Measurements from ENCODE around the gene BGN. TPM values are rescaled to one million over a fixed set of nuclear protein-coding genes. Genes with fewer than 3 reads are reported as not detected.

The BGN gene
- 0.12 to 0.26 TPM (median 0.18 TPM) in 4 of 5 replicates, not detected in the other for total RNA-seq (2022; extraction: Qiagen RNA extraction; ENCODE audit: low read depth)

GRCh38 chrX:153494541-153495361, at the start of gene BGN:
Gene BGN, plus strand, starts transcription at chrX:153494980. Its CDS starts 9,652 bp downstream, at chrX:153504632.

GRCh38 chrX:153445856-153446635, 48.7 kb upstream of the BGN start, which contains the start of gene TREX2:
Gene TREX2, minus strand, starts transcription at chrX:153446056. Its CDS starts 626 bp downstream, at chrX:153445430.

GRCh38 chrX:153470411-153471363, 24.1 kb upstream of the BGN start, which contains the start of gene HAUS7:
Gene HAUS7, minus strand, starts transcription at chrX:153470576. Its CDS starts 19 bp downstream, at chrX:153470557.

GRCh38 chrX:153517423-153517822, 22.6 kb downstream of the BGN start, which contains the start of gene ATP2B3:
Gene ATP2B3, plus strand, starts transcription at chrX:153517642. Its CDS starts 18,606 bp downstream, at chrX:153536248.

Other genes starting within 250 kb of the BGN start
- gene PNMA6F, start 173.2 kb upstream of the BGN start, total RNA-seq (2022; extraction: Qiagen RNA extraction; ENCODE audit: low read depth): not detected in 5 replicates
- 5.0 to 6.3 TPM (median 5.5 TPM) in 5 replicates for gene ZNF275, start 160.8 kb upstream of the BGN start, total RNA-seq (2022; extraction: Qiagen RNA extraction; ENCODE audit: low read depth)
- 0.08 to 0.09 TPM in 2 of 5 replicates, not detected in the others for gene PNMA6E, start 93.6 kb upstream of the BGN start, total RNA-seq (2022; extraction: Qiagen RNA extraction; ENCODE audit: low read depth)
- 0.46 to 0.77 TPM (median 0.54 TPM) in 5 replicates for gene ZFP92, start 83.5 kb upstream of the BGN start, total RNA-seq (2022; extraction: Qiagen RNA extraction; ENCODE audit: low read depth)
- 0.79 to 2.0 TPM (median 1.3 TPM) in 5 replicates for gene TREX2, start 48.9 kb upstream of the BGN start, total RNA-seq (2022; extraction: Qiagen RNA extraction; ENCODE audit: low read depth)
- 52.1 to 60.0 TPM (median 55.4 TPM) in 5 replicates for gene HAUS7, start 24.4 kb upstream of the BGN start, total RNA-seq (2022; extraction: Qiagen RNA extraction; ENCODE audit: low read depth)
- gene ATP2B3, start 22.7 kb downstream of the BGN start, total RNA-seq (2022; extraction: Qiagen RNA extraction; ENCODE audit: low read depth): 0.05 to 0.21 TPM (median 0.07 TPM) in 4 of 5 replicates, not detected in the other
- 38.7 to 61.9 TPM (median 57.2 TPM) in 5 replicates for gene CCNQ, start 104.2 kb downstream of the BGN start, total RNA-seq (2022; extraction: Qiagen RNA extraction; ENCODE audit: low read depth)
- gene DUSP9, start 152.2 kb downstream of the BGN start, total RNA-seq (2022; extraction: Qiagen RNA extraction; ENCODE audit: low read depth): 1.2 to 1.7 TPM (median 1.5 TPM) in 5 replicates
- 0.29 to 0.48 TPM (median 0.36 TPM) in 3 of 5 replicates, not detected in the others for gene PNCK, start 178.8 kb downstream of the BGN start, total RNA-seq (2022; extraction: Qiagen RNA extraction; ENCODE audit: low read depth)
- gene SLC6A8, start 192.9 kb downstream of the BGN start, total RNA-seq (2022; extraction: Qiagen RNA extraction; ENCODE audit: low read depth): 7.1 to 15.8 TPM (median 12.0 TPM) in 5 replicates
- 340 to 404 TPM (median 385 TPM) in 5 replicates for gene BCAP31, start 229.4 kb downstream of the BGN start, total RNA-seq (2022; extraction: Qiagen RNA extraction; ENCODE audit: low read depth)
- 2.0 to 4.4 TPM (median 3.4 TPM) in 5 replicates for gene ABCD1, start 229.9 kb downstream of the BGN start, total RNA-seq (2022; extraction: Qiagen RNA extraction; ENCODE audit: low read depth)

Measured in A549 treated with ZK216348 at 1 μM for 4 hours (cell line).